GM19238 (cell line): Measurements from ENCODE around the gene GSTM2.

Experiments
- DNase-seq: peaks from one replicate; pipeline ENCODE4 v3.0.0; 2011; ENCODE audit warnings: low spot score; ENCODE audit not compliant: insufficient read length

Gene GSTM2

GRCh38 chr1:109629372-109630030 lies 38.4 kb upstream of the GSTM2 start:
- DNase-seq = no peak

DNA sequence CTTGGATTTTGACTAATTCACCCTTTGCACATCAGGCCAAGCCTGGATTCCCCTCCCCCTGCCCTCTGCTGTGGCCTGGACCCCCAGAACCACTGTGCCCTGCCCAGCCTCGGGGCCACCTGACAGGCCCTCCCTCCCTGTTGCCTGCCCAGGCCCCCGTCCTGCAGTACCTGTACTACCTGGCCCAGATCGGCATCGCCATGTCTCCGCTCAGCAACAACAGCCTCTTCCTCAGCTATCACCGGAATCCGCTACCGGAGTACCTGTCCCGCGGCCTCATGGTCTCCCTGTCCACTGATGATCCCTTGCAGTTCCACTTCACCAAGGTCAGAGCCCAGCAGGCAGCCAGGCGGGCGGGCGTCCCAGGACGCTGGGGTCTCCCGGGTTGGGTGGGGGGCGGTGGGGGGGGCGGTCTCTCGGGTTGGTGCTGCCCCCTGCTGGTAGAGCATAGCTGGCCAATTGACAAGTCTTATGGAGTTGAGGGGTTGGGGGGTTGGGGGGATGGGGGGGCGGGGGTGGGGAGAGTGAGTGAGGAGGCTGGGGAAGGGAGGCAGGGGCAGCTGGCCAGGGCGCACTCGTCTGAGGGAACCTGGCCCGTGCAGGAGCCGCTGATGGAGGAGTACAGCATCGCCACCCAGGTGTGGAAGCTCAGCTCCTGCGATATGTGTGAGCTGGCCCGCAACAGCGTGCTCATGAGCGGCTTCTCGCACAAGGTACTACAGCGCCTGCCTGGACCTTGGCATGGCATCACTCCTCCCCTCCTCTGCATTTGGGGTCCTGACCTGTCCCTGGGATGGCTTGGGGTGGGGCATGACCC lies 37.6 kb upstream of the GSTM2 start:
- no peak for DNase-seq

GRCh38 chr1:109630898-109631512 lies 36.9 kb upstream of the GSTM2 start:
- DNase-seq = no peak

DNA sequence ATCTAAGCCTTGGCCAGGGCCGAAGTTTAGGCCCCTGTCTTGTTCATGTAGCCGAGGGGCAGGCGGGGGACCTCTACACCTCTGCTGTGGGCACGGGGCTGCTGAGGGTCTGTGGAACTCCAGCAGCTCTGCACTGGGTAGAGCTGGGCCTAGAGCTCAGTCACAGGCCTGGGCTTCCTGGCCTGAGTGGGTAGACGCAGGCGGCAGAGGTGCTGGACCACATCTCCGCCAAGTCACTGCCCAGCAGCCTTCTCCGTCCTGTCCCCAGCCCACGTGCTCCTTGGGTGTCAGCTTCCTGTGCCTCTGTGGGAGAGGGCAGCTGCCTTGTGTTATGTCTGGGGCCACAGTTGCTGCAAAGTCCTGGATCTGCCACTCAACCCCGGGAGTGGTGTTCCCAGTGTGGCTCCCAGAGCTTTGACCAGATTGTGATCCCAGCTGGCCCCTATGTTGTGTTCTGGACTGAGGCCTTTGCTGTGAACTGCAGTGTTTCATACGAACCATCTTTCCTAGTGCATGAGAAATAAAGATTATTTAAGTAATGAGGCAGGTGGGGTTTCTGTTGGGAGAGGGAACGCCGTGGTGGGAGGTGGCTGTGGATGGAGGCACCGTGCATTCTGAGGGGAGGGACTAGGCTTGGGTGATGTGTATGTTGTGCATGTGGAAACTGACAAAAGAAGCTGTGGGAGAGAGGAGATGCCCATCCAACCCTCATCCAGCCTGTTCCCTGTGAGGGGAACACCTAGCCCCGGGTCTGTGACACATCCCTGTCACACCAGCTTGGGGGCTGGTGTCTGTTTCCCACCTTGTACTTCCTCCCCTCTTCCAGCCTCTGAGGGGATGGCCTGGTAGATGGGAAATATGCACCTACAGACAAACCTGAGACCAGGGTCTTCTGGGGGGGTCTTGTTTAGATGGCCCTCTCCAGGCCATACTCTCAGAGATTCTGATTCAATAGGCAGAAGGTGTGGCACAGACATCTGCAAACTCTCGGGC lies 36.0 kb upstream of the GSTM2 start:
- no peak for DNase-seq

DNA sequence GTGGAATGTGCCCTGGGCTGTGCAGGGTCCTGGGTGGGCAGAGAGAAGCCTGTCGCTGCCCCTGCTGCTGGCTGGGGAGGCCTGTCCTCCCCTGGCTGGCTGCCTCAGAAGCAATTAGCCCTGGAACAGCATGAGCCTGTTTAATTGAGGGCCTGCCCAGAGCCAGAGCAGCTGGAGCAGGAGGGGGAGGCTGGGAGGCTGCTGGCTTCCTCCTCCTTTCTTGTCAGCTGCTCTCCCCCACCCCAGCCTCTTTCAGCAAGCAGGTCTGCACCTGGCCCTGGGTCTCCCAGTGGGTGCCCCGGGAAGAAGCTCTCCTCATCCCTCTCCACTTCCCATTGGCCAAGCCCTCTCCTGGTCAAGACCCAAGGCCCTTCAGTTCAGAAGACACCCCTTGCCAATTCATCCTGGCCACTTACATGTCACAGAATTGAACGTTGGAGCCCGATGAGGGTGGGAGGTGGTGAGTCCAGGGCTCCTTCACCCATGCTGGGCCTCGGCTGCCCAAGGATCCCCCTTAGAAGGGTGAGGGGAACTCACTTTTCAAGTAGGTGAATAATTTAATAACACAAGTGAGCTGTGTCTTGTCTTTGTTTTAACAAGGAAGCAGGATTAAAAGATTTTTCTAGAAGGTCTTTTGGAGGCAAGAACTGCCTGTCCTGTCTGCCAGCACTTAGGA lies 35.0 kb upstream of the GSTM2 start:
- no peak for DNase-seq

DNA sequence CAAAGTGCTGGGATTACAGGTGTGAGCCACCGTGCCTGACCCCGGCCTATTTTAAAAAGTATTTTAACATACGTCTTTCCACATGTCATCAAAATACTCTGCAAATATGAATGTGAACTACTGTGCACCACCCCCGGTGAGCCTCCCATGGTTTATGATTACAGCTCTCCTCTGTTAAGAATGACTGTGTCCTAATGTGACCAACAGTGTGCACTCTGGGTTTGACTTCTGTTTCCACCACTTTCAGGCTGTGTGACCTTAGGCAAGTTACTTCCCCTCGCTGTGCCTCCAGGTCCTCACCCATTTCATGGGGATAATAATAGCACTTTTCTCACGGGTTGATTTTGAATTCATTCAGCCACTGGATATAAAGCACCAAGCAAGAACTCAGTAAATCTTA lies 33.6 kb upstream of the GSTM2 start:
- no peak for DNase-seq

GRCh38 chr1:109634771-109635750 lies 32.8 kb upstream of the GSTM2 start:
- DNase-seq = no peak

- no peak for DNase-seq
These were observed 32.0 kb upstream of the GSTM2 start for GRCh38 chr1:109635862-109636200.

- no peak for DNase-seq
These were observed 31.5 kb upstream of the GSTM2 start for GRCh38 chr1:109636201-109636952.

DNA sequence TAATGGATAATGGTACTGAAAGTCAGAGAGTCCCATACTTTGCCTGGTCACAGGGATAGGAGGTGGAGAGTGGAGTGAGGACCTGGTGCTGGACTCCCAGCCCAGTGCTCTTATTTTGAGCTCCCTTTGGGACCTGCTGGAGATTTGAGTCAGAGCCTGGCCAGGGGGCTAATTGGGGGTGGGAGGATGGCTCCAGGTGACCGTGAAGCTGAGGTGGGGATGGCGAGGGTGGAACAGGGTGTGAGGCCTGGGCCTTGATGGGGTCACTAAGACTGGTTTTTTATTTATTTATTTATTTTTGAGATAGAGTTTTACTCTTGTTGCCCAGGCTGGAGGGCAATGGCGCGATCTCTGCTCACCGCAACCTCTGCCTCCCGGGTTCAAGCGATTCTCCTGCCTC lies 30.4 kb upstream of the GSTM2 start:
- no peak for DNase-seq

DNA sequence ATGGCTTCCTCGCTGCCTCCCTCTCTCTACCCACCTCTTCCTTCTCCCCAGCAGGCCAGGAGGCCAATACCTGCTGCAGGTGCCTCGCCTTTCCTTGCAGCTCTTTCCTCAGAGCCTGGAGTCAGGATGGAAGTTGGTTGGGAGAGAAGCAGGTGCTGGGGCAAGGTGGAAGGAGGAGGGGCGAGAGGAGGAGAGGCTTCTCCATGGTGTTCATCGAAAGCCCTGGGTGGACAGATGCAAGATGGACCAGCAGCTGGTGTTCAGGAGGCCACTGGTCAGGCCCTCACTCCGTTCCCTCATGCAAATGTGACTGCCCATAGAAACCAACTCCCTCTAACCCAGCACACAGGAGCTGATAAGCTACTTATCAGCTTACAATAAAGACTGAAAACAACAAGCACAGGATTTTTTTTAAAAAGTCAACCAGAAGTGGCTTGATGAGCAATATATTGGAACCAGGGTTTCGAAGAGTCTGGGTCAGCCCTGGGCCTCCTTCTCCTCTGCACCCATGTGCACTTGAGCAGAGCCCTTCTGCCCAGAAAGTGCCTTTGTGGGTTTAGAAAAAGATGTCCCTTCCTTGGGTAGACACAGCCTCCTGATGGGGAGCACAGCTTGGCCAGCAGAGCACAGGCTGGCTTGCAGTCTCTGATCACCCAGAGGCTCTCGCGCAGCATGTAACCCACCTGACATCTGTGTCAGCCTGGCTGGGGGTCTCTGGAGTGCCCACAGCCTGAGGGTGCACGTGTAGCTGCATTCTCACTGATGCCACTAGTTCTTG lies 28.6 kb upstream of the GSTM2 start:
- no peak for DNase-seq

GRCh38 chr1:109639841-109640184 lies 28.0 kb upstream of the GSTM2 start:
- no peak for DNase-seq

DNA sequence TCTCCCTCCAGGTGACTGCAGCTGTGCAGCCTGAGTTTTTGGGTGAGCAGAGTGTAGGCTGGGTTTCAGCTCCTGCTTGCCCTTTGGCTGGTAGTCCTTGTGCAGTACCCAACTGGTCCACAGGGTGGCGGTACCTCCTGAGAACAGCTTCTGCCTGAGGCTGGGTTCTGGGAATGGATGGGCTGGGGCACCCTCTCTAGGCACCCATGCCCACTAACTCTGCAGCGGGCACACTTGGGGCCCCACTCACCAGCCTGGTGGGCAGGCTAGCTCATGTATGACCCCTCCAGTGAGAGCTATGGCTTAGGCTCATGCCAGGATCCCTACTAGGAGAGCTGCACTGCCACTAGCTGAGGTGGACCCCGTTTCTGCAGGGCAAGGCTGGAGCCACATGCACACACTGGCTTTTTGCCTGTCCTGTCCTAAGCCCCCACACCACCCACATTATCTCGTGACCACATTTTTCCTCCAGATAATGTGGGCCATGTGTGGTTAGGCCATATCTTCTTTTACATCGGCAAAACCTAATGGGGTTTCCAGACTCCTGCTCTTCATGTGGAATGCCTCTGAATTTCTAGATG lies 27.5 kb upstream of the GSTM2 start:
- no peak for DNase-seq

DNA sequence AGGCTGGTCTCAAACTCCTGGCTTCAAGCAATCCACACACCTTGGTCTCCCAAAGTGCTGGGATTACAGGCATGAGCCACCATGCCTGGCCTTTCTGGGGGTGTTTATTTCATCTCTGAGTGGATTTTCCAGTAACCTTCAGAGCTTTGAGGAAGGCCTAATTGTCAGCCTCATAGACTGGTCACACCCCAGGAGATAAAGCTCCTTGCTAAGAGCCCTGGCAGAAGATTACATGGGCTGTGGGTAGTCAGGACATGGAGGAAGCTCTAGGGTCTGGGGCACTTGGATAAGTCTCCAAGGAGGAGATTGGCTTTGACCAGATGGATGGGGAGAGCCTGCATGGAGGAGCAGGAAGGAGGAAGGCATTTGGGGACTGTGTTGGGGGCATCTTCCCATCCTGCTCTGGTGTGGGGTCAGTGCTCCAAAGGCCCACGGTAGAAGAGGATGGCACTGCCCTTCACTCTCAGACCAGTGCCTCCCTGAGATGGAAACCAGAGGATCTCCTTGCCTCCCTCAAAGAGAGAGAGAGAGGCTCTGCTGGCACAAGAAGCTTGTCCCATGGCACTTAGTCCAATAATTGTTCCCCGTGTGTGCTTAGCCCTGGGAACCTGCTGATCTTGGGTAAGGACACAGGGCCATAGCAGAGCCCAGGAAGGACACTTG lies 26.6 kb upstream of the GSTM2 start:
- DNase-seq = no peak

GRCh38 chr1:109641861-109642260 lies 26.0 kb upstream of the GSTM2 start:
- no peak for DNase-seq

DNA sequence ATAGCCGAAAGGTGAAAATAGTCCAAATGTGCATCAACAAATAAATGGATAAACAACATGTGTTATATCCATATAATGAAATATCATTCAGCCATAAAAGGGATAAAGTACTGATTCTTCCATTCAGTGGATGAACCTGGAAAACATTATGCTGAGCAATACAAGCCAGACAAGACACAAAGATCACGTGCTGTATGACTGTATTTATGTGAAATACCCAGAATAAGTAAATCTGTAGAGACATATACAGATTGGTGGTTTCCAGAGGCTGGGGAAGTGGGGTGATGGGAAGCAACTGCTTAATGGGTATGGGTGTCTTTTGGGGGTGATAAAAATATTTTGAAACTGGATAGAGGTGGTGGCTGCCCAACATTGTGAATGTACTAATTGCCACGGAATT lies 25.2 kb upstream of the GSTM2 start:
- no peak for DNase-seq
